OCI-LY7 (cell line): ENCODE measurements around the gene CNOT1. TPM values are rescaled to one million over a fixed set of nuclear protein-coding genes. Genes with fewer than 3 reads are reported as not detected.

ENCODE experiments used
- BruUV-seq: library from RNA; stranded (reverse); fragments of 400-500 nt; replicated peaks from 2 replicates; lab custom pipeline; 2021; lab: Mats Ljungman, UMichigan
- CTCF ChIA-PET: fragments of 300-600 bp; sonication (Branson Sonifier 250); formaldehyde crosslinking; loops from one replicate; lab custom pipeline; 2022; ENCODE audit warnings: antibody characterized with exemption; ENCODE audit not compliant: unreplicated experiment; lab: Charles Lee
- POLR2A ChIA-PET: fragments of 300-600 bp; sonication (Branson Sonifier 250); formaldehyde crosslinking; loops from one replicate; lab custom pipeline; 2022; ENCODE audit warnings: antibody characterized with exemption; lab: Charles Lee
- DNase-seq: peaks from one replicate; pipeline ENCODE4 v3.0.0-alpha.2; 2015; ENCODE audit warnings: low spot score
- H2AFZ ChIP-seq: fragments of 200-600 bp; sonication (generic), shearing (Covaris generic); 2 replicates; pipeline ENCODE4 v1.6.1; 2014; ENCODE audit warnings: mild to moderate bottlenecking, antibody characterized with exemption, low read length, moderate library complexity
- H3K27ac ChIP-seq: fragments of 200-600 bp; sonication (generic); 2 replicates; pipeline ENCODE4 v1.5.1; 2014; ENCODE audit warnings: mixed run types, low read depth, mild to moderate bottlenecking, moderate library complexity, low read length, inconsistent platforms; ENCODE audit not compliant: poor library complexity, severe bottlenecking
- H3K36me3 ChIP-seq: fragments of 200-600 bp; sonication (generic); 2 replicates; pipeline ENCODE4 v1.6.1; 2014; ENCODE audit warnings: mild to moderate bottlenecking, antibody characterized with exemption, low read length, moderate library complexity, mixed read lengths; ENCODE audit not compliant: insufficient read depth
- H3K4me1 ChIP-seq: fragments of 200-600 bp; sonication (generic); 2 replicates; pipeline ENCODE4 v1.5.1; 2014; ENCODE audit warnings: mild to moderate bottlenecking, low read length; ENCODE audit not compliant: insufficient read depth, poor library complexity, severe bottlenecking
- H3K4me2 ChIP-seq: fragments of 200-600 bp; sonication (generic); 2 replicates; pipeline ENCODE4 v1.6.1; 2014; ENCODE audit warnings: mild to moderate bottlenecking, low read length
- H3K4me3 ChIP-seq: fragments of 200-600 bp; sonication (generic); 2 replicates; pipeline ENCODE4 v1.5.1; 2014; ENCODE audit warnings: mild to moderate bottlenecking, low read depth, low read length; ENCODE audit not compliant: poor library complexity, severe bottlenecking
- H3K79me2 ChIP-seq: fragments of 200-600 bp; sonication (generic); 2 replicates; pipeline ENCODE4 v1.6.1; 2016; ENCODE audit warnings: low read depth, mild to moderate bottlenecking, low read length, moderate library complexity, mixed read lengths; ENCODE audit not compliant: insufficient read depth
- H3K9me2 ChIP-seq: fragments of 200-600 bp; sonication (generic); 2 replicates; pipeline ENCODE4 v1.6.1; 2016; ENCODE audit warnings: mild to moderate bottlenecking, low read length, mixed read lengths; ENCODE audit not compliant: insufficient read depth
- H3K9me3 ChIP-seq: fragments of 200-600 bp; sonication (generic); 2 replicates; pipeline ENCODE4 v1.6.1; 2014; ENCODE audit warnings: mild to moderate bottlenecking, mixed run types, low read length, mixed read lengths
- H4K20me1 ChIP-seq: fragments of 200-600 bp; sonication (generic); 2 replicates; pipeline ENCODE4 v1.6.1; 2014; ENCODE audit warnings: mild to moderate bottlenecking, antibody characterized with exemption, low read length, moderate library complexity, mixed read lengths; ENCODE audit not compliant: insufficient read depth
- CTCF ChIP-seq: fragments of 200-600 bp; sonication (generic); conservative IDR thresholded peaks from 2 replicates; pipeline ENCODE4 v1.5.1; 2014; ENCODE audit warnings: mild to moderate bottlenecking, antibody characterized with exemption, low read length, moderate library complexity, mixed read lengths
- EZH2phosphoT487 ChIP-seq: fragments of 200-600 bp; sonication (generic); IDR thresholded peaks from 2 replicates; pipeline ENCODE4 v1.6.1; 2018; ENCODE audit warnings: low read depth, borderline replicate concordance, mild to moderate bottlenecking, mixed run types, antibody characterized with exemption, low read length, moderate library complexity, mixed read lengths
- intact Hi-C: fragments of 100-400 bp; cut with micrococcal nuclease; formaldehyde crosslinking; loops from one replicate; pipeline ENCODE4 v1.10.0; 2022; ENCODE audit not compliant: unreplicated experiment
- total RNA-seq, 2 experiments: library from RNA; depleted of rRNA in 1 of 2; stranded (reverse); fragments of >200 nt in 1 of 2; shearing (Covaris generic) in 1 of 2; gene quantifications; 2 replicates each; pipeline ENCODE4 v1.2.3, GENCODE V29; 2014 to 2022

Gene CNOT1
- total RNA-seq, 2 experiments from 2014 or later = 230 to 288 TPM

GRCh38 chr16:58507195-58507962, 122.2 kb downstream of the CNOT1 start:
- CTCF ChIA-PET = interaction anchor here (1.0 kb wide), 1 partner anchor 168 kb away, joined by 3 read pairs; no protein-coding TSS in a partner anchor
- Histone ChIP-seq H3K4me3 (no peak overlapping the region), H3K4me2 (no peak overlapping the region), H3K9me3 (no peaks in the 10 kb centered on the region), H3K36me3 (peaks cover 7% of the 10 kb centered on the region; the same call in 1 of the 2 replicates), H2AFZ (no peak overlapping the region), H3K4me1 (no peaks in the 10 kb centered on the region), H3K79me2 (no peaks in the 10 kb centered on the region), H3K9me2 (no peaks in the 10 kb centered on the region), H4K20me1 (no peaks in the 10 kb centered on the region), H3K27ac (no peak overlapping the region)
- intact Hi-C loops = no loop called here
- no peak for DNase-seq
- POLR2A ChIA-PET = interaction anchor here (0.6 kb wide), 1 partner anchor 203 kb away, joined by 4 read pairs; no protein-coding TSS in a partner anchor
- no TSS peak for BruUV-seq
- TF ChIP-seq CTCF (peak; percentile 50), EZH2phosphoT487 (no peak)

- Histone ChIP-seq H2AFZ (no peak overlapping the region), H3K4me2 (no peak overlapping the region), H3K79me2 (no peaks in the 10 kb centered on the region), H3K9me2 (no peaks in the 10 kb centered on the region), H4K20me1 (no peaks in the 10 kb centered on the region), H3K9me3 (no peaks in the 10 kb centered on the region), H3K27ac (no peak overlapping the region), H3K4me1 (peaks cover 5% of the 10 kb centered on the region), H3K4me3 (no peak overlapping the region), H3K36me3 (0 out of 2 replicates have a peak, but pooled peaks cover 3% of the 10 kb centered on the region)
- intact Hi-C loops = no loop called here
- BruUV-seq = no TSS peak
- CTCF ChIA-PET = interaction anchor here (1.0 kb wide), 1 partner anchor 167 kb away, joined by 3 read pairs; no protein-coding TSS in a partner anchor
- TF ChIP-seq CTCF (no peak; the same call in 1 of the 2 replicates), EZH2phosphoT487 (no peak)
- POLR2A ChIA-PET = interaction anchor here (0.7 kb wide), 1 partner anchor 170 kb away, joined by 3 read pairs; no protein-coding TSS in a partner anchor
- DNase-seq = no peak
Observed at GRCh38 chr16:58506241-58507194, 123.1 kb downstream of the CNOT1 start.
